BLaER1 (cell line): ENCODE results near the gene CD3G.
A peak's percentile ranks its signal among the peaks of the same experiment; 100 is the strongest.
"Not testable (repeated sequence)": the region's sequence is repeated elsewhere in the genome, so short reads cannot be mapped to it uniquely, and the experiment has no call there.

Experiments used
- H3K27ac ChIP-seq: shearing (Covaris generic); formaldehyde crosslinking; 2 replicates; pipeline ENCODE4 v1.8.1; 2022
- H3K27me3 ChIP-seq: shearing (Covaris generic); formaldehyde crosslinking; 2 replicates; pipeline ENCODE4 v1.8.1; 2022
- H3K36me3 ChIP-seq: shearing (Covaris generic); formaldehyde crosslinking; 2 replicates; pipeline ENCODE4 v1.8.1; 2022
- H3K4me1 ChIP-seq: shearing (Covaris generic); formaldehyde crosslinking; 2 replicates; pipeline ENCODE4 v1.8.1; 2022
- H3K4me2 ChIP-seq: shearing (Covaris generic); formaldehyde crosslinking; 2 replicates; pipeline ENCODE4 v1.8.1; 2022
- H3K4me3 ChIP-seq: shearing (Covaris generic); formaldehyde crosslinking; 2 replicates; pipeline ENCODE4 v1.8.1; 2022
- H3K9ac ChIP-seq: shearing (Covaris generic); formaldehyde crosslinking; 2 replicates; pipeline ENCODE4 v1.8.1; 2022
- H3K9me3 ChIP-seq: shearing (Covaris generic); formaldehyde crosslinking; 2 replicates; pipeline ENCODE4 v1.8.1; 2022
- H4K20me1 ChIP-seq: shearing (Covaris generic); formaldehyde crosslinking; 2 replicates; pipeline ENCODE4 v1.8.1; 2022
- Cebpa-rat ChIP-seq: shearing (Covaris generic); IDR thresholded peaks from 2 replicates; pipeline ENCODE4 v1.8.1; 2022

CD3G gene

GRCh38 chr11:118343981-118344515 lies at the start of gene CD3G:
TSS of gene CD3G (plus strand) at chr11:118344344. CDS start at chr11:118344424, 80 bp downstream.
- H3K9ac ChIP-seq, result no peak within 1 kb of the TSS
- no peaks in the 10 kb centered on the region for H3K27me3 ChIP-seq
- no peak within 1 kb of the TSS for H3K4me3 ChIP-seq
- no peak within 1 kb of the TSS for H3K27ac ChIP-seq
- TF ChIP-seq Cebpa-rat, result no peak
- peaks cover 2% of the 10 kb centered on the region for H3K4me1 ChIP-seq
- no peak within 1 kb of the TSS for H3K4me2 ChIP-seq
- no peaks in the 10 kb centered on the region for H3K9me3 ChIP-seq
- no peaks in the 10 kb centered on the region for H3K36me3 ChIP-seq
- no peaks in the 10 kb centered on the region for H4K20me1 ChIP-seq

- Histone ChIP-seq H4K20me1 (no peaks in the 10 kb centered on the region), H3K4me3 (no peak overlapping the region), H3K9me3 (no peaks in the 10 kb centered on the region), H3K36me3 (no peaks in the 10 kb centered on the region), H3K9ac (no peak overlapping the region), H3K27me3 (no peaks in the 10 kb centered on the region), H3K4me2 (no peak overlapping the region), H3K4me1 (no peaks in the 10 kb centered on the region), H3K27ac (no peak overlapping the region)
- TF ChIP-seq Cebpa-rat, result no peak
Measured at GRCh38 chr11:118295199-118295598, 48.9 kb upstream of the CD3G start.

GRCh38 chr11:118295815-118296454 lies 48.2 kb upstream of the CD3G start:
- Histone ChIP-seq H3K9me3 (no peaks in the 10 kb centered on the region), H4K20me1 (no peaks in the 10 kb centered on the region), H3K4me3 (no peak overlapping the region), H3K4me1 (no peaks in the 10 kb centered on the region), H3K36me3 (no peaks in the 10 kb centered on the region), H3K27me3 (no peaks in the 10 kb centered on the region), H3K27ac (no peak overlapping the region), H3K4me2 (no peak overlapping the region), H3K9ac (no peak overlapping the region)
- TF ChIP-seq Cebpa-rat, result no peak

GRCh38 chr11:118301600-118302195 lies 42.4 kb upstream of the CD3G start:
- Histone ChIP-seq H3K9me3 (no peaks in the 10 kb centered on the region), H3K9ac (no peak overlapping the region), H3K4me3 (no peak overlapping the region), H3K4me1 (peaks cover 25% of the 10 kb centered on the region), H4K20me1 (no peaks in the 10 kb centered on the region), H3K27ac (no peak overlapping the region), H3K27me3 (no peaks in the 10 kb centered on the region), H3K4me2 (no peak overlapping the region; the same call in 1 of the 2 replicates), H3K36me3 (no peaks in the 10 kb centered on the region)
- no peak for TF ChIP-seq Cebpa-rat

GRCh38 chr11:118304227-118304567 lies 39.9 kb upstream of the CD3G start:
- Histone ChIP-seq H3K4me1 (peaks cover 25% of the 10 kb centered on the region), H3K36me3 (no peaks in the 10 kb centered on the region), H3K27me3 (no peaks in the 10 kb centered on the region), H3K4me3 (no peak overlapping the region), H4K20me1 (no peaks in the 10 kb centered on the region), H3K4me2 (peak overlapping the region; percentile 35), H3K9me3 (no peaks in the 10 kb centered on the region), H3K9ac (no peak overlapping the region), H3K27ac (no peak overlapping the region)
- TF ChIP-seq Cebpa-rat, result no peak

GRCh38 chr11:118304568-118305248 lies 39.4 kb upstream of the CD3G start, which contains the start of gene CD3E:
TSS of gene CD3E (plus strand) at chr11:118304730. CDS start at chr11:118304953, 223 bp downstream.
- Histone ChIP-seq H3K27ac (no peak within 1 kb of the TSS), H3K4me1 (peaks cover 25% of the 10 kb centered on the region), H3K4me3 (no peak within 1 kb of the TSS), H4K20me1 (no peaks in the 10 kb centered on the region), H3K9me3 (no peaks in the 10 kb centered on the region), H3K36me3 (no peaks in the 10 kb centered on the region), H3K4me2 (peak within 1 kb of the TSS; percentile 35), H3K27me3 (no peaks in the 10 kb centered on the region), H3K9ac (no peak within 1 kb of the TSS)
- no peak for TF ChIP-seq Cebpa-rat

GRCh38 chr11:118305726-118306125 lies 38.4 kb upstream of the CD3G start:
- Histone ChIP-seq H3K9me3 (no peaks in the 10 kb centered on the region), H3K4me1 (peaks cover 25% of the 10 kb centered on the region), H3K4me2 (peak overlapping the region; percentile 7; the same call in 1 of the 2 replicates), H4K20me1 (no peaks in the 10 kb centered on the region), H3K9ac (no peak overlapping the region), H3K36me3 (no peaks in the 10 kb centered on the region), H3K27me3 (no peaks in the 10 kb centered on the region), H3K27ac (no peak overlapping the region), H3K4me3 (no peak overlapping the region)
- TF ChIP-seq Cebpa-rat, result no peak

GRCh38 chr11:118306556-118306955 lies 37.6 kb upstream of the CD3G start:
- H3K27ac ChIP-seq, result no peak overlapping the region
- no peak overlapping the region for H3K4me2 ChIP-seq
- no peaks in the 10 kb centered on the region for H3K27me3 ChIP-seq
- H3K36me3 ChIP-seq, result no peaks in the 10 kb centered on the region
- TF ChIP-seq Cebpa-rat, result no peak
- H4K20me1 ChIP-seq, result no peaks in the 10 kb centered on the region
- no peaks in the 10 kb centered on the region for H3K9me3 ChIP-seq
- H3K4me3 ChIP-seq, result no peak overlapping the region
- H3K4me1 ChIP-seq, result peaks cover 21% of the 10 kb centered on the region
- H3K9ac ChIP-seq, result no peak overlapping the region

- H3K27ac ChIP-seq, H3K36me3 ChIP-seq, H4K20me1 ChIP-seq: not testable (repeated sequence)
Measured at GRCh38 chr11:118308995-118309528, 35.1 kb upstream of the CD3G start.

GRCh38 chr11:118310271-118310670 lies 33.9 kb upstream of the CD3G start:
- Histone ChIP-seq H3K27me3 (no peaks in the 10 kb centered on the region), H3K4me1 (peaks cover 40% of the 10 kb centered on the region), H3K4me3 (no peak overlapping the region), H3K9me3 (no peaks in the 10 kb centered on the region), H4K20me1 (no peaks in the 10 kb centered on the region), H3K9ac (no peak overlapping the region), H3K4me2 (no peak overlapping the region), H3K27ac (no peak overlapping the region), H3K36me3 (no peaks in the 10 kb centered on the region)
- no peak for TF ChIP-seq Cebpa-rat

More at GRCh38 chr11:118308995-118309528, 35.1 kb upstream of the CD3G start:
- not testable (repeated sequence) for H3K4me3 ChIP-seq, H3K27me3 ChIP-seq, H3K4me2 ChIP-seq, H3K9ac ChIP-seq, H3K9me3 ChIP-seq
- H3K4me1 ChIP-seq, result peaks cover 38% of the 10 kb centered on the region
